Mucosa of descending colon (tissue), 3 donors: Measurements from ENCODE around the gene CMTM4. TPM values are rescaled to one million over a fixed set of nuclear protein-coding genes. Genes with fewer than 3 reads are reported as not detected.
A peak's percentile ranks its signal among the peaks of the same experiment; 100 is the strongest.

Experiments used
- ATAC-seq: fragments of 200-7000 bp; cut with Tn5 transposase; one replicate; pipeline ENCODE4 v1.9.1; 2020; ENCODE audit warnings: mild to moderate bottlenecking, moderate library complexity
- DNase-seq, 3 donors: peaks; one replicate each; pipeline ENCODE4 v3.0.0-alpha.2; 2020
- H3K36me3 ChIP-seq: fragments of 200-600 bp; one replicate; pipeline ENCODE4 v1.8.0; 2021; ENCODE audit warnings: low read depth, mild to moderate bottlenecking
- H3K4me1 ChIP-seq: fragments of 200-600 bp; one replicate; pipeline ENCODE4 v1.8.0; 2021; ENCODE audit warnings: low read depth, mild to moderate bottlenecking
- H3K4me3 ChIP-seq: fragments of 200-600 bp; one replicate; pipeline ENCODE4 v1.8.0; 2021; ENCODE audit warnings: mild to moderate bottlenecking
- H3K9me3 ChIP-seq: fragments of 200-600 bp; one replicate; pipeline ENCODE4 v1.8.0; 2021; ENCODE audit warnings: mild to moderate bottlenecking
- CTCF ChIP-seq: fragments of 200-600 bp; IDR thresholded peaks from one replicate; pipeline ENCODE4 v1.8.0; 2022; ENCODE audit warnings: antibody characterized with exemption, mild to moderate bottlenecking
- intact Hi-C, 2 donors: fragments of 100-400 bp; cut with DNase I in 1 of 2; cut with micrococcal nuclease in 1 of 2; formaldehyde crosslinking; loops; one replicate each; pipeline versions ENCODE4 v1.11.0 to v1.11.1; 2022; cut with DNase I, micrococcal nuclease
- total RNA-seq, 3 donors: library from RNA; stranded (reverse); fragmentation: NEBNext Ultra II Directional in 2 of 3; extraction: Animal tissue kit (Norgen Biotek cat#: 25700) in 2 of 3; gene quantifications; one replicate each; pipeline versions ENCODE4 v1.2.1 to v1.2.4, GENCODE V29; 2021 to 2023
- donor health status: DM: no; HTN: no; CAD: no; lungs with moderate emphysema.
- donor health status: DM: no; HTN: no; CAD: no.
- donor health status: DM: no; HTN: yes; CAD: no.

Gene CMTM4
- total RNA-seq, 3 donors from 2014 or later, result 91.6 to 208 (median 155) TPM

GRCh38 chr16:66740010-66740409, 43.5 kb upstream of the CMTM4 start:
- intact Hi-C loops, result no loop called here
- peaks cover 5% of the 10 kb centered on the region for H3K36me3 ChIP-seq
- ATAC-seq (peak; percentile 57), DNase-seq (peak in 1 of 3 donors; percentile 64)
- H3K4me3 ChIP-seq, result no peak overlapping the region
- TF ChIP-seq CTCF, result peak; percentile 33
- peaks cover 32% of the 10 kb centered on the region for H3K4me1 ChIP-seq
- H3K9me3 ChIP-seq, result no peaks in the 10 kb centered on the region

- peaks cover 13% of the 10 kb centered on the region for H3K4me1 ChIP-seq
- DNase-seq (no peak), ATAC-seq (no peak)
- intact Hi-C loops, result no loop called here
- H3K36me3 ChIP-seq, result peaks cover 5% of the 10 kb centered on the region
- H3K9me3 ChIP-seq, result no peaks in the 10 kb centered on the region
- no peak overlapping the region for H3K4me3 ChIP-seq
- TF ChIP-seq CTCF, result no peak
Measured at GRCh38 chr16:66735891-66736290, 39.3 kb upstream of the CMTM4 start.

- no peak for ATAC-seq
- TF ChIP-seq CTCF, result no peak
- no peaks in the 10 kb centered on the region for H3K4me1 ChIP-seq
- no peaks in the 10 kb centered on the region for H3K9me3 ChIP-seq
- H3K4me3 ChIP-seq, result no peak overlapping the region
- intact Hi-C loops, result no loop called here
- DNase-seq, result no peak
- peaks cover 9% of the 10 kb centered on the region for H3K36me3 ChIP-seq
Measured at GRCh38 chr16:66731101-66731500, 34.6 kb upstream of the CMTM4 start.

- no peak for TF ChIP-seq CTCF
- H3K4me3 ChIP-seq, result no peak overlapping the region
- peaks cover 4% of the 10 kb centered on the region for H3K36me3 ChIP-seq
- ATAC-seq, result no peak
- no peaks in the 10 kb centered on the region for H3K4me1 ChIP-seq
- intact Hi-C loops, result no loop called here
- DNase-seq, result no peak
- no peaks in the 10 kb centered on the region for H3K9me3 ChIP-seq
Measured at GRCh38 chr16:66728804-66729203, 32.3 kb upstream of the CMTM4 start.

GRCh38 chr16:66728117-66728787, 31.7 kb upstream of the CMTM4 start:
- no peaks in the 10 kb centered on the region for H3K9me3 ChIP-seq
- ATAC-seq (peak; percentile 88), DNase-seq (no peak)
- H3K4me3 ChIP-seq, result no peak overlapping the region
- no peak for TF ChIP-seq CTCF
- intact Hi-C loops, result no loop called here
- H3K36me3 ChIP-seq, result peaks cover 4% of the 10 kb centered on the region
- no peaks in the 10 kb centered on the region for H3K4me1 ChIP-seq

- intact Hi-C loops, result no loop called here
- ATAC-seq (no peak), DNase-seq (no peak)
- Histone ChIP-seq H3K36me3 (no peaks in the 10 kb centered on the region), H3K4me1 (no peaks in the 10 kb centered on the region), H3K9me3 (no peaks in the 10 kb centered on the region), H3K4me3 (no peak overlapping the region)
- no peak for TF ChIP-seq CTCF
Measured at GRCh38 chr16:66720766-66721165, 24.2 kb upstream of the CMTM4 start.
